H1 (cell line): ENCODE data around the gene RPS6KA5. TPM values are rescaled to one million over a fixed set of nuclear protein-coding genes. Genes with fewer than 3 reads are reported as not detected.

Experiments used
- CTCF ChIA-PET: fragments of 300-600 bp; sonication (Branson Sonifier 250); formaldehyde crosslinking; loops from one replicate; lab custom pipeline; 2021; ENCODE audit not compliant: partially characterized antibody; lab: Charles Lee
- POLR2A ChIA-PET: fragments of 300-600 bp; sonication (Branson Sonifier 250); formaldehyde crosslinking; loops from one replicate; lab custom pipeline; 2021; ENCODE audit warnings: inconsistent platforms; ENCODE audit not compliant: partially characterized antibody; lab: Charles Lee
- DNase-seq, 2 experiments: peaks; one replicate each; pipeline versions ENCODE4 v3.0.0 to v3.0.0-alpha.2; 2010 to 2022; ENCODE audit warnings: low spot score in 2 of 2, low read depth in 1 of 2, mixed read lengths in 1 of 2
- FAIRE-seq: peaks from 2 replicates; lab custom pipeline; 2011; peaks lifted over from hg19 to GRCh38; lab: Jason Lieb, UNC
- H2AFZ ChIP-seq: 2 replicates; pipeline ENCODE4 v1.8.1; 2012; ENCODE audit warnings: low read length, inconsistent platforms
- H2AK5ac ChIP-seq: 2 replicates; pipeline ENCODE4 v1.6.1; 2013; ENCODE audit warnings: low read depth, low read length
- H2BK120ac ChIP-seq: replicated peaks from 2 replicates; pipeline ENCODE3; 2013; ENCODE audit warnings: low read depth, low read length, inconsistent platforms
- H2BK12ac ChIP-seq: 2 replicates; pipeline ENCODE4 v1.6.1; 2013; ENCODE audit warnings: low read depth, low read length
- H2BK15ac ChIP-seq: 2 replicates; pipeline ENCODE4 v1.6.1; 2013; ENCODE audit warnings: low read length
- H2BK20ac ChIP-seq: 2 replicates; pipeline ENCODE4 v1.6.1; 2013; ENCODE audit warnings: low read length
- H2BK5ac ChIP-seq: 2 replicates; pipeline ENCODE4 v1.6.1; 2013; ENCODE audit warnings: low read depth, low read length
- H3K14ac ChIP-seq: 2 replicates; pipeline ENCODE4 v1.6.1; 2013; ENCODE audit warnings: inconsistent platforms; ENCODE audit not compliant: insufficient read length
- H3K18ac ChIP-seq: 2 replicates; pipeline ENCODE4 v1.6.1; 2013; ENCODE audit warnings: low read length; ENCODE audit errors: extremely low read depth
- H3K23ac ChIP-seq: 2 replicates; pipeline ENCODE4 v1.6.1; 2013; ENCODE audit warnings: inconsistent platforms; ENCODE audit not compliant: insufficient read length
- H3K23me2 ChIP-seq: 2 replicates; pipeline ENCODE4 v1.6.1; 2013; ENCODE audit warnings: low read depth, low read length
- H3K27ac ChIP-seq: 2 replicates; pipeline ENCODE4 v1.6.1; 2011; ENCODE audit warnings: low read depth, low read length, inconsistent platforms
- H3K27me3 ChIP-seq, 4 experiments: replicated peaks in 1 of 4; 1 replicate in 1 of 4; 2 replicates in 3 of 4; pipeline versions ENCODE4 v1.6.1 to v1.8.1; 2011 to 2013; ENCODE audit warnings: low read length in 3 of 4, mild to moderate bottlenecking in 3 of 4, inconsistent platforms in 2 of 4, mixed read lengths in 2 of 4, moderate library complexity in 1 of 4; ENCODE audit not compliant: control insufficient read depth in 3 of 4, insufficient read depth in 3 of 4; ENCODE audit errors: extremely low read depth in 1 of 4
- H3K36me3 ChIP-seq, 4 experiments: 2 replicates each; pipeline versions ENCODE4 v1.6.1 to v1.8.1; 2011 to 2013; ENCODE audit warnings: mild to moderate bottlenecking in 4 of 4, low read length in 3 of 4, moderate library complexity in 2 of 4, control low read depth in 1 of 4, inconsistent platforms in 1 of 4; ENCODE audit not compliant: insufficient read depth in 4 of 4, control insufficient read depth in 2 of 4
- H3K4ac ChIP-seq: replicated peaks from 2 replicates; pipeline ENCODE3; 2013; ENCODE audit warnings: low read length, low read depth, mixed read lengths, inconsistent platforms; ENCODE audit not compliant: insufficient read length
- H3K4me1 ChIP-seq, 4 experiments: replicated peaks in 1 of 4; 1 replicate in 1 of 4; 2 replicates in 3 of 4; pipeline versions ENCODE4 v1.6.1 to v1.8.1; 2011 to 2013; ENCODE audit warnings: low read length in 3 of 4, inconsistent platforms in 2 of 4, mixed read lengths in 1 of 4; ENCODE audit not compliant: insufficient read depth in 4 of 4, control insufficient read depth in 3 of 4
- H3K4me2 ChIP-seq, 2 experiments: 2 replicates each; pipeline versions ENCODE4 v1.6.1 to v1.8.1; 2011 to 2013; ENCODE audit warnings: low read depth in 2 of 2, low read length in 2 of 2, control low read depth in 1 of 2, inconsistent platforms in 1 of 2, mild to moderate bottlenecking in 1 of 2; ENCODE audit not compliant: insufficient read depth in 1 of 2
- H3K4me3 ChIP-seq, 4 experiments: fragments of 200-600, 300-600 bp in 1 of 4; sonication (generic), shearing (Covaris generic), sonication (Bioruptor Twin) in 1 of 4; 2 replicates each; pipeline versions ENCODE4 v1.5.1 to v1.8.1; 2011 to 2016; ENCODE audit warnings: low read length in 4 of 4, low read depth in 3 of 4, control low read depth in 2 of 4, inconsistent platforms in 2 of 4, mild to moderate bottlenecking in 2 of 4, mixed read lengths in 1 of 4, moderate library complexity in 1 of 4; ENCODE audit not compliant: insufficient read depth in 2 of 4; ENCODE audit errors: extremely low read depth in 1 of 4
- H3K56ac ChIP-seq: replicated peaks from 2 replicates; pipeline ENCODE3; 2013; ENCODE audit warnings: low read depth, mild to moderate bottlenecking, mixed read lengths, low read length, inconsistent platforms; ENCODE audit not compliant: insufficient read length
- H3K79me1 ChIP-seq: 2 replicates; pipeline ENCODE4 v1.6.1; 2013; ENCODE audit warnings: low read depth, low read length, control low read depth
- H3K79me2 ChIP-seq, 2 experiments: 2 replicates each; pipeline versions ENCODE4 v1.6.1 to v1.8.1; 2012 to 2013; ENCODE audit warnings: low read length in 2 of 2, mild to moderate bottlenecking in 2 of 2, inconsistent platforms in 1 of 2; ENCODE audit not compliant: insufficient read depth in 2 of 2, control insufficient read depth in 1 of 2
- H3K9ac ChIP-seq, 4 experiments: replicated peaks in 1 of 4; 1 replicate in 1 of 4; 2 replicates in 3 of 4; pipeline versions ENCODE4 v1.6.1 to v1.8.1; 2011 to 2013; ENCODE audit warnings: low read depth in 3 of 4, low read length in 3 of 4, control low read depth in 2 of 4, mild to moderate bottlenecking in 2 of 4, moderate library complexity in 2 of 4, inconsistent platforms in 1 of 4; ENCODE audit errors: extremely low read depth in 1 of 4
- H3K9me3 ChIP-seq, 2 experiments: 2 replicates each; pipeline versions ENCODE4 v1.6.1 to v1.8.1; 2012 to 2013; ENCODE audit warnings: mild to moderate bottlenecking in 2 of 2, moderate library complexity in 2 of 2, control low read depth in 1 of 2, inconsistent platforms in 1 of 2, low read depth in 1 of 2, low read length in 1 of 2, mixed read lengths in 1 of 2; ENCODE audit not compliant: insufficient read depth in 2 of 2
- H4K20me1 ChIP-seq, 2 experiments: replicated peaks in 1 of 2; 2 replicates each; pipeline versions ENCODE3 to v1.8.1; 2011 to 2013; ENCODE audit warnings: inconsistent platforms in 2 of 2, low read length in 2 of 2, mild to moderate bottlenecking in 1 of 2; ENCODE audit not compliant: insufficient read depth in 2 of 2, control insufficient read depth in 1 of 2
- H4K5ac ChIP-seq: 2 replicates; pipeline ENCODE4 v1.6.1; 2013; ENCODE audit warnings: low read length, low read depth, mixed read lengths, inconsistent platforms; ENCODE audit not compliant: insufficient read length
- H4K8ac ChIP-seq: 2 replicates; pipeline ENCODE4 v1.8.0; 2013; ENCODE audit warnings: mild to moderate bottlenecking, moderate library complexity, low read length, inconsistent platforms; ENCODE audit not compliant: insufficient read depth; ENCODE audit errors: extremely low read depth
- H4K91ac ChIP-seq: replicated peaks from 2 replicates; pipeline ENCODE3; 2013; ENCODE audit warnings: low read length, mixed read lengths, inconsistent platforms; ENCODE audit not compliant: insufficient read length
- EGR1 ChIP-seq: IDR thresholded peaks from 2 replicates; pipeline ENCODE4 v1.6.1; 2011; ENCODE audit warnings: low read depth, low read length, borderline replicate concordance
- GABPA ChIP-seq: IDR thresholded peaks from 2 replicates; pipeline ENCODE4 v1.6.1; 2011; ENCODE audit warnings: mild to moderate bottlenecking, low read length, moderate library complexity, borderline replicate concordance; ENCODE audit not compliant: insufficient read depth
- KDM1A ChIP-seq: fragments of 200-600, 300-600 bp; sonication (generic); IDR thresholded peaks from 2 replicates; pipeline ENCODE4 v1.7.1; 2016; ENCODE audit warnings: mild to moderate bottlenecking, low read length, borderline replicate concordance
- MAFK ChIP-seq: IDR thresholded peaks from 2 replicates; pipeline ENCODE4 v1.6.1; 2012; ENCODE audit warnings: low read depth, mild to moderate bottlenecking, improper control_type of control experiment, low read length
- MAX ChIP-seq: IDR thresholded peaks from 2 replicates; pipeline ENCODE4 v1.6.1; 2012; ENCODE audit warnings: inconsistent platforms
- POLR2A ChIP-seq, 2 experiments: IDR thresholded peaks; 1 replicate in 1 of 2; 2 replicates in 1 of 2; pipeline ENCODE4 v1.6.1; 2011; ENCODE audit warnings: low read depth in 2 of 2, low read length in 2 of 2, mild to moderate bottlenecking in 2 of 2; ENCODE audit errors: control extremely low read depth in 1 of 2
- POU5F1 ChIP-seq: IDR thresholded peaks from 2 replicates; pipeline ENCODE4 v1.6.1; 2011; ENCODE audit warnings: low read depth, mild to moderate bottlenecking, low read length, moderate library complexity
- RBBP5 ChIP-seq: IDR thresholded peaks from 2 replicates; pipeline ENCODE4 v1.7.1; 2012; ENCODE audit warnings: low read depth, mild to moderate bottlenecking, inconsistent platforms, low read length, moderate library complexity, borderline replicate concordance
- SIN3A ChIP-seq, 2 experiments: IDR thresholded peaks in 1 of 2; conservative IDR thresholded peaks in 1 of 2; 2 replicates each; pipeline ENCODE4 v1.6.1; 2011 to 2012; ENCODE audit warnings: low read length in 2 of 2, improper control_type of control experiment in 1 of 2, low read depth in 1 of 2, mild to moderate bottlenecking in 1 of 2
- SUZ12 ChIP-seq: fragments of 200-600 bp; sonication (generic); IDR thresholded peaks from 2 replicates; pipeline ENCODE4 v1.6.1; 2012; ENCODE audit warnings: mild to moderate bottlenecking, inconsistent platforms, low read length, moderate library complexity, mixed read lengths
- WGBS, 2 experiments: shearing (Covaris generic) in 1 of 2; methylation state at CpG; one replicate each; pipeline versions ENCODE4 v1.1.6 to v1.1.7; 2013 to 2015; ENCODE audit warnings: low lambda C conversion rate in 2 of 2, mixed read lengths in 2 of 2, inconsistent platforms in 1 of 2, low coverage in 1 of 2, missing lambda C conversion rate in 1 of 2; ENCODE audit not compliant: insufficient replicate concordance in 2 of 2, insufficient coverage in 1 of 2, insufficient read length in 1 of 2; ENCODE audit errors: extremely low coverage in 1 of 2, missing lambda C conversion rate in 1 of 2; 5-methylcytosine and 5-hydroxymethylcytosine counted together
- polyA plus RNA-seq, 7 experiments: library from polyadenylated mRNA; depleted of rRNA in 3 of 7; stranded (reverse) in 5 of 7; unstranded in 2 of 7; fragments of >200 nt in 5 of 7; fragments of 200-250 nt in 2 of 7; gene quantifications; 1 replicate in 5 of 7; 2 replicates in 1 of 7; 4 replicates in 1 of 7; pipeline versions ENCODE4 v1.2.1 to v1.2.3, GENCODE V29; 2011 to 2013; ENCODE audit warnings: missing spikeins in 2 of 7, mixed read lengths in 2 of 7
- total RNA-seq: library from RNA; stranded (reverse); fragmentation: NEBNext Ultra II Directional; extraction: Animal tissue kit (Norgen Biotek cat#: 25700); gene quantifications from 2 replicates; pipeline ENCODE4 v1.2.1, GENCODE V29; 2021
- TF ChIP-seq, protein P1 (sequence below): IDR thresholded peaks from 2 replicates; pipeline ENCODE4 v1.6.1; 2011; ENCODE audit warnings: low read depth, mild to moderate bottlenecking, low read length; ENCODE audit not compliant: insufficient read depth
- TF ChIP-seq, protein P2 (sequence below): IDR thresholded peaks from 2 replicates; pipeline ENCODE4 v1.6.1; 2011; ENCODE audit warnings: low read length, improper control_type of control experiment

RPS6KA5 gene
- total and polyA plus RNA-seq, 2 of the 8 experiments (the other 6 are each of a cell fraction or from before 2014, with no cell fraction given) = 0.85 to 3.1 TPM

DNA sequence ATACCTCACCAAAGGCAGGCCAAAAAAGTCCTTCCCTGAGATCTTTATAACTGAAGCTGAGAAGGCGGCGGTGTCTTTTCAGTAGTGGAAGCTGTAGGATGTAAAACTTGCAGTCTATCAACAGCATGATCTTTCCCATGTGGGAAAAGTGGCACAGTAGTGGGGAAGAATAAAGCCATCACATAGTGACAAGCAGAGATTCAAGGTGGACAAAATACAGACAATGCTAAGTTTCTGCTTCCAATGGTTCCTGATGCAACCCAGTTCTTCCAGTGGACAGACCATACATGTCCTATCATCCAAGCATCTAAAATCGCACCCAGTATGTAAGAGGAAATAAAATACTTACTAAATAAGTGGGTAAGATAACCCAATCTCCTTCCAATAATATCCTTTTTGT lies 4.1 kb downstream of the RPS6KA5 start:
- no peak overlapping the region for H4K5ac ChIP-seq
- H2BK20ac ChIP-seq = no peak overlapping the region
- no peak overlapping the region for H2BK120ac ChIP-seq
- H2BK5ac ChIP-seq = no peak overlapping the region
- H4K20me1 ChIP-seq = no peaks in the 10 kb centered on the region
- WGBS, 2 experiments = 93% methylated on average over 3 of the region's 3 CpGs; no CpG with 5 or more reads in 1 of the 2 experiments
- no peak overlapping the region for H3K14ac ChIP-seq
- H4K8ac ChIP-seq = no peak overlapping the region
- ChIA-PET CTCF (interaction anchor here (0.9 to 1.4 kb wide), 4 partner anchors 63 to 152 kb away, joined by 3 to 4 read pairs (median 4); no protein-coding TSS in a partner anchor), POLR2A (no interaction called here)
- no peak overlapping the region for H4K91ac ChIP-seq
- H3K79me1 ChIP-seq = no peaks in the 10 kb centered on the region
- DNase-seq = no peak
- no peak overlapping the region for H3K18ac ChIP-seq
- no peaks in the 10 kb centered on the region for H3K36me3 ChIP-seq
- H3K27ac ChIP-seq = no peak overlapping the region
- no peaks in the 10 kb centered on the region for H3K4me1 ChIP-seq
- no peak for FAIRE-seq
- H2BK12ac ChIP-seq = no peak overlapping the region; the same call in 1 of the 2 replicates
- H3K23ac ChIP-seq = no peak overlapping the region
- H3K9ac ChIP-seq = no peak overlapping the region
- H2AFZ ChIP-seq = no peak overlapping the region
- no peak overlapping the region for H2BK15ac ChIP-seq
- H2AK5ac ChIP-seq = no peak overlapping the region
- no peaks in the 10 kb centered on the region for H3K9me3 ChIP-seq
- no peak overlapping the region for H3K4me2 ChIP-seq
- peaks cover 2% of the 10 kb centered on the region; the same call in 1 of the 2 replicates for H3K23me2 ChIP-seq
- H3K79me2 ChIP-seq = peaks cover 0 to 2% of the 10 kb centered on the region in 2 experiments; a peak in 1 of 4 replicates
- H3K27me3 ChIP-seq = no peaks in the 10 kb centered on the region
- H3K4ac ChIP-seq = no peak overlapping the region
- no peak overlapping the region for H3K56ac ChIP-seq
- H3K4me3 ChIP-seq = no peak overlapping the region
- TF ChIP-seq, protein P1, sequence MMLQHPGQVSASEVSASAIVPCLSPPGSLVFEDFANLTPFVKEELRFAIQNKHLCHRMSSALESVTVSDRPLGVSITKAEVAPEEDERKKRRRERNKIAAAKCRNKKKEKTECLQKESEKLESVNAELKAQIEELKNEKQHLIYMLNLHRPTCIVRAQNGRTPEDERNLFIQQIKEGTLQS = no peak
- TF ChIP-seq RBBP5 (no peak), SIN3A (conservative IDR thresholded peaks at IDR 0.05 in 1 of 2, IDR thresholded peaks at IDR 0.05 in 1 of 2; ENCODE audit: low read depth in 1 of 2, low read length in 2 of 2) (no peak), KDM1A (no peak), MAX (no peak), EGR1 (no peak), SUZ12 (no peak), POLR2A (IDR thresholded peaks at IDR 0.05; ENCODE audit: control extremely low read depth in 1 of 2, low read depth in 2 of 2, low read length in 2 of 2) (no peak), GABPA (no peak), POU5F1 (no peak), MAFK (no peak)
- TF ChIP-seq, protein P2, sequence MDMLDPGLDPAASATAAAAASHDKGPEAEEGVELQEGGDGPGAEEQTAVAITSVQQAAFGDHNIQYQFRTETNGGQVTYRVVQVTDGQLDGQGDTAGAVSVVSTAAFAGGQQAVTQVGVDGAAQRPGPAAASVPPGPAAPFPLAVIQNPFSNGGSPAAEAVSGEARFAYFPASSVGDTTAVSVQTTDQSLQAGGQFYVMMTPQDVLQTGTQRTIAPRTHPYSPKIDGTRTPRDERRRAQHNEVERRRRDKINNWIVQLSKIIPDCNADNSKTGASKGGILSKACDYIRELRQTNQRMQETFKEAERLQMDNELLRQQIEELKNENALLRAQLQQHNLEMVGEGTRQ = no peak
